Activated naive CD4-positive, alpha-beta T cell treated with anti-CD3 and anti-CD28 coated beads, Interleukin-2, amount 50 U/mL, for 16 hours (primary cell): ENCODE data around the gene NPHP4.
"Not testable (repeated sequence)": the region's sequence is repeated elsewhere in the genome, so short reads cannot be mapped to it uniquely, and the experiment has no call there.

Experiments
- DNase-seq: peaks from one replicate; pipeline ENCODE4 v3.0.0-alpha.2; 2020

NPHP4 gene

DNA sequence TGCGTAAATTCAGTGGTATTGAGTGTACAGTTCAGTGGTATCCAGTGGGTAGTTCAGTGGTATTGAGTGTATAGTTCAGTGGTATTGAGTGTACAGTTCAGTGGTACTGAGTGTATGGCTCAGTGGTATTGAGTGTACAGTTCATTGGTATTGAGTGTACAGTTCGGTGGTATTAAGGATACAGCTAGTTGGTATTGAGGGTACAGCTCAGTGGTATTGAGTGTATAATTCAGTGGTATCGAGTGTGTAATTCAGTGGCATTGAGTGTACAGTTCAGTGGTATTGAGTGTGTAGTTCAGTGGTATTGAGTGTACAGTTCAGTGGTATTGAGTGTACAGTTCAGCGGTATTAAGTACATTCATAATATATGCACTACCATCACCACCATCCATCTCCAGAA lies 30.0 kb upstream of the NPHP4 start:
- no peak for DNase-seq

GRCh38 chr1:6019166-6019845 lies 27.1 kb upstream of the NPHP4 start:
- DNase-seq: no peak

- not testable (repeated sequence) for DNase-seq
These were observed 25.4 kb upstream of the NPHP4 start for GRCh38 chr1:6017654-6018053.

DNA sequence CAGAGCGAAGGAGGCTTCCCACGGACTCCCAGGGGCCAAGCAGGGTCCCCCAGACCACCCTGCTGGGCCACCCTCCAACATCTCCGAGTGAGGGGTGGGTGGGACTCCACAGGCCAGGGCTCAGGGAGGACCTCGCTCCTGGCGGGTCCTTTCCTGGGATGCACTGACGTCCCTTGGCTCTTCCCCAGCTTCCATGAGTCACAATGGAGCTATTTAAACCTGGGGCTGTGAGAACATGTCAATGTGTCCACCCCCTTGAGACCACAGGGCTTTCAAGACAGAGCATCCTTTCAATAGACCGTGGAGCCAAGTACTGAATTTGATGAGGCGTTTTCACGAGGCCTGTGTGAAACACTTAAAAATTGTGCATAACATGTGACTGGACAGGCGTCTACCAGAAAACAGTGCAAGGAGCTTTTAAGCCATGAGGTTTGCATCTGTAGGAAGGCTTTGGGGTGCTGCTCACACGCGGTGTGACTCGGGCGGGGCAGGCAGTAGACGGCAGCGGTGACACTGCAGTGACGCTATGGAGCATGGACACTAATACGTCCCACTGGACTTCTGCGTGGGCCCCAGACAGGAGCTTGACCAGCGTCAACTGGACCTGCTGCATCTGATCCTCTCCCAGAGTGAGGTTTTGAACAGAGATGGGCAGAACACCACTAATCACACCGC lies 24.1 kb upstream of the NPHP4 start:
- no peak for DNase-seq

DNA sequence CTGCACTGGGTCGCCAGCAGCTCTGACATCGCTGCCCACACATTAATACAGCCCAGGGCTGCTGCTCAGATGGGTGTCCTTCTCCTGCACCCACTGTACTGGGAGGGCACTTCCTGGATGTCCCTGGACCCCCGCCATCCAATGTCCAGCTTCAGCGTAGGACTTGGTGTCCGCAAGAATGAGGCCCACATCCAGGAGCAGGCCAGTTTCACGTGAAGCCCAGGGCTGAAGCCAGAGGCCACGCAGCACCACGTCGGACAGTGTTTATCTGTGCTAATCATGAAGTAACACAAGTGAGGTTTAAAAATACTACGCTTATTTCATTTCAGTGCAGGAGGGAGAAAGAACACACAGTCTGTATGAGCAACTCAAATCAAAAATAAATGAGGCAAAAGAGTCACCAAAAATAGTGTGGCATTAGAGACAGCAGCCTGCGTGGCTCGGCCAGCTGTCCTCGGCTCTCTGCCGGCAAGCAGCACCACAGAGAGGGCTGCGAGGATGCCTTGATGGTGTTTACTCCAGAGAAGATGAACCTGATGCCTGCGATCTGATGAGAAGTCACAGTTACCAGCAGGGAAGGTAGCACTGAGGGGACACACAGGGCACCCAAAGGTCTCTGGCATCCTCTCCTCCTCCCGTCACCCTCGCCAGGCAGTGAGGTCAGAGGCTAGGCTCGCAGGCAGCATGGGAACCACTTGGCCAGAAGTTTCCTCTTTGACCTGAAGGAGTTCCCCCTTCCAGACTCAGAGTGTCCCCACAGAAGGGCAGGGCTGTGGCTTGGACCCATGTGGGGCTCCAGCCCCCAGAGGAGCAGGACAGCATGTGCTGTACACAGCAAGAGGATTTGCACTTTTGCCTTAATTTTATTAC lies 22.1 kb upstream of the NPHP4 start:
- no peak for DNase-seq

DNA sequence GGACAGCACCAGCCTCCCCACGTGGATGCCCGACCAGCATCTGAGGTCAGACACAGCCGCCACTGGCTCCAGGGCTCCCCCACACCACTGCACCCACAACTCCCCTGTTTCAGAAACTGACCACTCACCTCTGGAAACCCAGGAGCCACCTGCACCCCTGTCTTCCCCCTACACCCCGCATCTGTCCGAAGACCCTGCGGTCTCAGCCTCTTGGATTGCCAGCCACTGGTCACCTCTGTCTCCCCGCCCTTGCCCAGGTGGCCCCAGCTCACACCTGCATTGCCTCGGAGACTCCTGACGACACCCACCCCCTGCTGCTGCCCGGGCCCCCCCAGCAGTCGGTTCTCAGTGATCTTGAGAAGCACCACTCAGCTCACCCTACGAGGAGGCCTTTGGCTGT lies 21.3 kb upstream of the NPHP4 start:
- no peak for DNase-seq

- DNase-seq: no peak
These were observed 20.5 kb upstream of the NPHP4 start for GRCh38 chr1:6012529-6013318.

- DNase-seq: no peak
These were observed 19.7 kb upstream of the NPHP4 start for GRCh38 chr1:6011946-6012258.

GRCh38 chr1:6011161-6011945 lies 19.1 kb upstream of the NPHP4 start:
- DNase-seq: no peak

DNA sequence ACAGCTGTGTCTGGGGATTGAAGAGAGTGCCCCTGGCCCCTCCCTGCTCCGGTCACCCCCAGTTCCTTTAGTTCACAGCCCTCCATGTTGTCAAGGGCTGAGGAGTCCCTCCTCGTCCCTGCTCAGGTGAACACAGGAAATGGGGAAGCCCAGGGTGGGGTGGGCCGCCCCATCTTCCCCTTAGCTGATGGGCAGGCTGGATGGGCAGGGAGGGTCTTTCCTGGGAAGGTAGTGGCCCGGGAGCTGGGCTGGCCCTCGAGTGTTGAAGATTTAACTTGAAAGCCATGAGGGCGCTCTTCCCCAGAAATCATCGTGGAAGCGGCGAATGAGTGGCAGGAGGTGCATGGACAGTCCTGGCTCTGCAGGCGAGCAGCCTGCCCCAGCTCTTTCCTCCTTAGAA lies 18.3 kb upstream of the NPHP4 start:
- DNase-seq: no peak

DNA sequence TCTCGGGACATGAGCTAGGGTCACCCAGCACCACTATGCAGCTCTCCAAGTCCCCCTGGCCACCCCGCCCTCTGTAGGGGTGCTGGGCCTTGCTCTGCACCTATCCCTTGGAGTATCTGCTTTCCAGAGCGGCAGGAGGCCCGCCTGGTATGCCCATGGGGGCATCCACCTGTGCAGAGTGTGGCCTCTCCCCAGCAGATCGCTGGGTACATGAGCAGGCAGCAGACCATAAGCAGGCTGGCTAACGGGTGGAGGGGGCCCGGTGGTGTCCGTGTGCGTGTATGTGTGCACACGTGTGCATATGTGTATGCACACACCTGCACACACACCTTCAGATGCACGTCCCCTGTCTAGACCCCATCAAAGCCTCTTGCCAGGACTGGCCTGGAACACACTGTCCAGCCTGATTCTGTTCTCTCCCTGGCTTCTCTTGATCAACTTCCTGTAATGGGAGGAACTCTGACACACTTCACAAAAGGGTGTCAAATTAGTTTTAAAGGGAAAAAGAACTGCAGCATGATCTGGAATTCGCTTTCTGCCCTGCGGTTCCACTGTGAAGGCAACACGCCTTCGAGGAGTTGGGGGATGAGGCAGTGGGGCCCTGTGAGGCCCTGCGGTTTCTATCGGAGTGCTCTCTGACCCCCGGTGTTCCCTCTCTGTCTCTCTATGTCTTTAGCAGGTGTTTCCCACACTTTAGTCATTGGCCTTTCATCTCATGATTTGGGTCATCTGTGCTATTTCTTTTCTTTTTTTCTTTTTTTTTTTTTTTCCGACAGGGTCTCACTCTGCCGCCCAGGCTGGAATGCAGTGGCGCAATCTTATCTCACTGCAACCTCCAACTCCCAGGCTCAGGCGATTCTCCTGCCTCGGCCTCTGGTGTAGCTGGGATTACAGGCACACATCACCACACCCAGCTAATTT lies 17.2 kb upstream of the NPHP4 start:
- no peak for DNase-seq

DNA sequence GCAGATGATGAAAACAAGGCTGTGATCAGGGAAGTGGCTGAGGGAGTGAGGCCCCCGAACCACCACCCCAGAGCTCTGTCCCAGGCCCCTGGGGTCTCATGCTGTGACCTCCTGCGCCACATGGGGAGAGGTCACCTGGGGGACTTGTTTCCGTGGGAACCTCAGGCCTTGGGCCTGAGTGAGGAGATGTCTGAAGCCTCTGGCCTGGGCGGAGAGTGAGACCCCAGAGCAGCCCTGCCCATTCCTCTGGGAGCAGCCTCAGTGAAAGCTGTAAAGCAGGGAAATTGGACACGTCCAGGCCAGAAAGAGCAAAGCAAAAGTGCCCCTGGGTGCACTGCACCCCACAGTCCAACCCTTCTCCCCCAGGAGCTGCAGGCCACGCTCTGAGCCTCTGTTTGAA lies 16.5 kb upstream of the NPHP4 start:
- DNase-seq: no peak

DNA sequence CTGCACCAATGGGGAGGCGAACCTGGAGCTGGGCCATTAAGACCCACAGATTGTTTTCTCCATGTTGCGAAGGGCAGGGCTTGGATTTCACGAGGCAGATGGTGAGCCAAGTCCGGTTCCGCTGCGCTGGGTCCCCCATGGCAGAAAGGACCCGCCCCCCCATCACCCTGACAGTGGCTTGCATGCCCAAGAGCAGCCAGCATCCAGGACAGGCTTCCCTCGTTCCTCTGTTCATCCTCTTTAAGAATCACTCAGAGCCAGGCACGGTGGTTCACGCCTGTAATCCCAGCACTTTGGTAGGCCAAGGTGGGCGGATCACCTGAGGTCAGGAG lies 15.8 kb upstream of the NPHP4 start:
- no peak for DNase-seq

- DNase-seq: no peak
These were observed 15.3 kb upstream of the NPHP4 start for GRCh38 chr1:6007318-6008083.

DNA sequence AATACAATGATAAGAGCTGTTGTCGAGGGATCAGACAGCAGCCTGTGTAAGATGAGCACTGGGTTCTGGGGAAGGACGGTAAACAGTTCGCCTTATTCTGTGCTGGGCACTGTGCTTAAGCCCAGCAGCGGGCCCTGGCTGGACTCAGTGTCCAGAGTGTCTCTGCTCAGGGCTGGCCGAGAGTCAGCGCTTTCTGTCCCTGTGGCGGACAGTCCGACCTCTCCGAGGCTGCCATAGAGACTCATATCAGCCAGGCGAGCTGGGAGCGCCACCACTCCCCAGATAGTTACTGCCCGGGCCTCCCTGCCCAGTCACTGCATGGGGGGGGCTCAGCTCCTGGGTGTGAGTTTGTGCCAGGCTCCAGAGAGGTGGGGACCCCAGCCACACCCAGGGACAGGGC lies 14.7 kb upstream of the NPHP4 start:
- no peak for DNase-seq

GRCh38 chr1:6005276-6005917 lies 13.2 kb upstream of the NPHP4 start:
- no peak for DNase-seq

GRCh38 chr1:6004412-6005123 lies 12.3 kb upstream of the NPHP4 start:
- DNase-seq: no peak

DNA sequence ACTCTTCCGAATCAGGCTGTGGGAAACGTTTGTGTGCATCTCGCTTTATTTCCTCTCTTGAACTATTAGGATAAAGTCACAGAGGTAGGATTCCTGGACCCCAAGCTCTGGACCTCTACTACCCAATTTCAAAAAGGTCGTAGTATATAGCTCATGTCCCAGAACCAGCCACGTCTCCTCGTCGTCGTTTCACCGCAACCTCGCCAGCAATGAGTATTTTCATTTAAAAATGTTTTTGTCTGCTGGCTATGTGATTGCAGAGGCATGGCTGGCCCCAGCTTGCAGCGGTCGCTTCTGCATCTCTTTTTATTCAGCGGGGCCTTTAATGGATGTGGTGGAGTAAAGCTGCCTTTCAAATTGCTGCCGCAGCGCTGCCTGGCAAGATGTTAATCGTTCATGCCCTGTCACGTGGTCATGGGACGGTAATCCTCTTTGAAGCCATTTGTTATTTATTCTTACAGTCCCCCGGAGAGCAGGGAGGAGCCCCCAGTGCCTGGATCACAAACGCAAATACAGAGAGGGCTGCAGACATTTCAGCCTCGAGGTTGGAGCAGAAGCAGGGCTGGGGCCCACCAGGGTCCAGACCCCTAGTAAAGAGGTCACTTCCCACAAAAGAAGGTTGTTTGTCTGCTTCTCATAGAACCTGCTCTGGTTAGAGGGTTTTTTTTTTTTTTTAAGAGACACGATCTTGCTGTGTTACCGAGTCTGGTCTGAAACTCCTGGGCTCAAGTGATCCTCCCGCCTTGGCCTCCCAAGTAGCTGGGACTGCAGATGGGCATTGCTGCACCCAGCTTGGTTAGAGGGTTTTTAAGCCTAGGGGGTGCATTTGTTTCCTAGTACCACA lies 11.6 kb upstream of the NPHP4 start:
- DNase-seq: no peak
